ENCODE results near the gene MINDY2.
"Not testable (repeated sequence)": the region's sequence is repeated elsewhere in the genome, so short reads cannot be mapped to it uniquely, and the experiment has no call there.

Gene MINDY2

DNA sequence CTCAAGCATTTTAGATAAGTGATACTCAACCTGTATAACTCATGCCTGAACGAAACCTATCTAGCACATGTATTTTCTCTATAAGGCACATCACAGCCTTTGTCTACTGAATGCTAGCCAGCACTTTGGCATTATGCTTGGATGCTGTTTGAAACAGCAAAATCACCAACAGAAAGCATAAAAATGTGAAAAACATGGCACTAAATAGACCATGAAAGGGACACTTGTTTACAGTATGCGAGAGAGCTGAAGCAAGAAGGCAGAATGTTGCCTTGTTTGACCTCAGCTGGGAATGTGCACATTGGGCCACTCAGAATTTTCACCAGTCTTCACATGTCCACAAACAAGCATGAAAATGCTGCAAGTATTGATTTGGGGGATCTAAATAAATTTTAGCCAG is 59.5 kb downstream of the MINDY2 start:
- DNase-seq (ENCODE audit: low read depth, low spot score), result no peak

DNA sequence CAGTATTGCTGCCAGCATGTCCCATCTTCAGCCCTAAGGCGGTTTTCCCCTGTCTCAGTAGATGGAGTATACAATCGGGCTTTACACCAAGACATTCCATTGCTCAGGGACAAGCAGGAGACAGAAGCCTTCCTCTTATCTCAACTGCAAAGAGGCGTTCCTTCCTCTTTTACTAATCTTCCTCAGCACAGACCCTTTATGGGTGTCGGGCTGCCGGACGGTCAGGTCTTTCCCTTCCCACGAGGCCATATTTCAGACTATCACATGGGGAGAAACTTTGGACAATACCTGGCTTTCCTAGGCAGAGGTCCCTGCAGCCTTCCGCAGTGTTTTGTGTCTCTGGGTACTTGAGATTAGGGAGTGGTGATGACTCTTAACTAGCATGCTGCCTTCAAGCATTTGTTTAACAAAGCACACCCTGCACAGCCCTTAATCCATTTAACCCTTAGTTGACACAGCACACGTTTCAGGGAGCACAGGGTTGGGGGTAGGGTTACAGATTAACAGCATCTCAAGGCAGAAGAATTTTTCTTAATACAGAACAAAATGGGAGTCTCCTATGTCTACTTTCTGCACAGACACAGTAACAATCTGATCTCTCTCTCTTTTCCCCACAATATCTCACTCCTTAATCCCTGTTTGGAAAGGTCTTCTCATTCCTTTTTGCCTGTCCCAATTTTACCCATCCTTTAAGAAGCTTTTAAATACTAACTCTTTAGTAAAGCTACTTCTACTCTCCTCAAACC is 62.8 kb downstream of the MINDY2 start:
- DNase-seq (ENCODE audit: low read depth, low spot score), result not testable (repeated sequence)

DNA sequence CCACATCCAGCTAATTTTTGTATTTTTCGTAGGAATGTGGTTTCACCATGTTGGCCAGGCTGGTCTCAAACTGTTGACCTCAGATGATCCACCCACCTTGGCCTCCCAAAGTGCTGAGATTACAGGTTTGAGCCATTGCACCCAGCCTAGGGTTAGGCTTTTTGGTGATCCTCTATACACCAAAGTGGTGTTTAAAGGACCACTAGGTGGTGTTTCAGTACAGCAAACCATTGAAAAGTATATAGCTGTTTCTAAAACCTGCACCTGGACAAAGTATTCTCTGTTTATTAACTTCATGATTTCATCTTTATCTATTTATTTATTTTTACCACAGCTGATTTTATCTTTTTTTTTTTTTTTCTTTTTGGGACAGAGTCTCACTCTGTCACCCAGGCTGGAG is 68.4 kb downstream of the MINDY2 start:
- DNase-seq (ENCODE audit: low read depth, low spot score), result no peak

DNA sequence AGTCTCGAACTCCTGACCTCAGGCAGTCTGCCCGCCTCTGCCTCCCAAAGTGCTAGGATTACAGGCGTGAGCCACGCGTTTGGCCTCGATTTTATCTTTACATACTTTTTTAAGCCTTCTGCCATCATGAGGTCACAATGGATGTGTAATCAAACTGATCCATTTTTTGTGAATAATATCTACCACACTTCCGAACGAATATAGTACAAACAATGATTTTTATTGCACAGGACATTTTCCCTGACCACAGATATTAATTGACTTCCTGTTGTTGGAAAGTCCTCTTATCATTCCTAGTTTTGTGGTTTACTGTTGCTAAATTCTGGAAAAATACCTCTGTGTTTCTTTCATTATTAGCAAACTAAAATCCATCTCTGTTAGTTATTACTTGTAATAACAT is 68.9 kb downstream of the MINDY2 start:
- DNase-seq (ENCODE audit: low read depth, low spot score), result no peak

- no peak for DNase-seq (ENCODE audit: low read depth, low spot score)
These were observed 71.8 kb downstream of the MINDY2 start for GRCh38 chr15:58842713-58843396.

DNA sequence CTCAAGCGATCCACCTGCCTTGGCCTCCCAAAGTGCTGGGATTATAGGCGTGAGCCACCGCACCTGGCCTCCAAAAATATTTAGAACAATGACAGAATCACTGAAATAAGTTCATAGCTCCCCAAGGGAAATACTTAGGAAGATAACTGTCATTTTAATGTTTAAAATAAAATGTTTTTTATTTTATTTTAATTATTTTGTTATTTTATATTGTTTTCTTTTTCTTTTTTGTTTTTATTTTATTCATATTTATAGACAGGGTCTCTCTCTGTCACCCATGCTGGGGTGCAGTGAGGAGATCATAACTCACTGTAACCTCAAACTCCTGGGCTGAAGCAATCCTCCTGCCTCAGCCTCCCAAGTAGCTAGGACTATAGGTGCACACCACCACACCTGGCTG is 80.1 kb downstream of the MINDY2 start:
- DNase-seq (ENCODE audit: low read depth, low spot score), result not testable (repeated sequence)

DNA sequence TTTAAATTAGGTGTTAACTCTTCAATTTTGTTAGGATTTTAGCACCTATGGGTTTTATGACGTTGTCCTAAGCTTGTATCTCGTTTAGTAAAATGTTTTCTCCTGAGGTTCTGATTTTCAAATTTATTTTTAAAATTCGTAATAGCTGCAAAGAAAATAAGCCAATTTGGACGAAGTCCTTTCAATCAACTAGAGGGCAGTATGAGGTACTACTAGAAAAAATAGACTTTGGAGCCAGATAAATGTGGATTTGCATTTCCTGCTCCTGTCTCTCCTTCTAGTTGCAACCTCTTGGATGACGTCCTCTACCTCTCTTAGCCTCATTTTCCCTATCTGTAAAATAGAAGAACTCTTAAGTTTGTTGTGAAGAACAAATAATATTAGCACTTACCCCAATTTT is 81.2 kb downstream of the MINDY2 start:
- DNase-seq (ENCODE audit: low read depth, low spot score), result no peak

DNA sequence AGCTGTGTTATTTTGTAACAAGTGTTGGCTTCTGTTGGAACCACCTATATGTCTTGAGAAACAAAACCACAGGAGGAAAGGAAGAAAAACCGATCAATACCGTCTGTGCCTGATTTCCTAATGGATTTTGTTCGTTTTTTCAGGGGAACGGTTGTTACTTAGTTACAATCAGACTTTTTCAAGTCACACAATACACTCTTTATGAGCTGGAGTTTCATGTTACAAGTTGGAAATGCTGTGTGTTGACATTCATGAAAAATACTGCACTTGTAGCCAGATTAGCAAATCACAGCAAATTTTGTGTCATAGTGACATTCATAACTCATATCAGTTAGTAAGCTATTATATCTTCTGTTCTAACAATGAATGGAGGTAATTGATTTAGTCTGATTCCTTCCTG is 83.5 kb downstream of the MINDY2 start:
- DNase-seq (ENCODE audit: low read depth, low spot score), result no peak

DNA sequence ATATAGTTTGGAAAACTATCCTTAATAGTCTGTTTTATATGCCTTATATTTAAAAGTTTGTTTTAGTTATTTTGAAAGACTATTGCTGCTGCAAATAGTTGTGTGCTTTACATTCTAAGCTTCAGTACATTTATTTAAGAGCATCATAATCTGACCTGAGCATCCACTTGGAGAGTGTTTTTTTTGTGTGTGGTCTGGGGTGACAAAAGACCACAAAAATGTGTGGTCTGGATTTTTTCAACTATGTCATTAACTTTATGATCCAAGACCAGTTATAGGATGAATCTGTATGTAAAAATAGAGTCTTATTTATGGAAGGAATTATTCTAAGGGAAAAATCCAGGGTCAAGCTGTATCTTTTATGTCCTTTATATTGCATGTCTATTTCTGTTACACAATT is 85.0 kb downstream of the MINDY2 start:
- DNase-seq (ENCODE audit: low read depth, low spot score), result no peak

DNA sequence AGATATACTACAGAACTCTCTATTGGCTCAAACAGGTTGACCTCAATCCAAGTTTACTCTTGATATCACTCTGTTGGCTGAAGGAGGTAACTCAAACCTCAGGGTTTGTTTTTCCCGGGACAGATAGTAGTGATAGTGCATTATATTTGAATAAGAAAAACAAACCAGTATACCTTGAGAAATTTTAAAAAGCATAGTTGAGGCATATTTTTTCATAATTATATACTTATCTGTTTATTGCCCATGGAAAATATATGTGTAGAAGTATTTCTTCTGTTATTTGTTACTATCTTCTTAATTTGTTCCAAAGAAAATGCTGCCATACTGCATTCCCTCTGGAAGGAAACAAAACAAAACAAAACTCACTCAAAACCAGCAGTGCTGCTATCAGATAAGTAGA is 85.5 kb downstream of the MINDY2 start:
- DNase-seq (ENCODE audit: low read depth, low spot score), result not testable (repeated sequence)

DNA sequence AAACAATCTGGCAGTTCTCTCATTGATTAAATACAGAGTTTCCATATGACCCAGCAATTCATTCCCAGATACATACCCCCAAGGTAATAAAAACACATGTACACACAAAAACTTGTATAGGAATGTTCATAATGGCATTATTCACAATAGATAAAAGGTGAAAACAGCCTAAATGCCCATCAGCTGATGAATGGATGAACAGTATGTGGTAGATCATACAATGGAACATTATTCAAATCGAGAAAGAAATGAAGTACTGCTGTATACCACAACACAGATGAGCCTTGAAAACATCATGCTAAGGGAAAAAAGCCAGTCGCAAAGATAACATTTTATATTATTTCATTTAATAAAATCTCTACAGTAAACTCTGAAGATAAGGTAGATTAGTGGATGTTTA is 91.2 kb downstream of the MINDY2 start:
- no peak for DNase-seq (ENCODE audit: low read depth, low spot score)

GRCh38 chr15:58864602-58865424 is 93.7 kb downstream of the MINDY2 start:
- no peak for DNase-seq (ENCODE audit: low read depth, low spot score)

GRCh38 chr15:58865425-58865880 is 94.4 kb downstream of the MINDY2 start:
- DNase-seq (ENCODE audit: low read depth, low spot score), result no peak

GRCh38 chr15:58867926-58868325 is 96.8 kb downstream of the MINDY2 start:
- DNase-seq (ENCODE audit: low read depth, low spot score), result no peak

DNA sequence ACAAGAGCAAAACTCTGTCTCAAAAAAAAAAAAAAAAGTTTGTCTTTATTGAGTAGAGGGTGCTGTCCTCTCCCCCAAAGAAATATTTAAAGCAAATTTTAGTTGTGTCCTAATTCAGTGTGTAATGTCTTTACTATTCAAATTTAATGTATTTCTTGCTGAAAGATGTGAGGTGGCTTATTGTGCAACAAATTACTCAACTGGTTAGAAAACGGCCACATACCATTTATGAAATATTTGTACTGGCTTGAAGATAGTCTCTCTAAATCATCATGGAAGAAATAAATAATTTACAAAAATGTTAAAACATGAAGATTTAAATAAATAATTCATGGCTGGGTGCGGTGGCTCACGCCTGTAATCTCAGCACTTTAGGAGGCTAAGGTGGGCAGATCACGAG is 99.3 kb downstream of the MINDY2 start:
- no peak for DNase-seq (ENCODE audit: low read depth, low spot score)

DNA sequence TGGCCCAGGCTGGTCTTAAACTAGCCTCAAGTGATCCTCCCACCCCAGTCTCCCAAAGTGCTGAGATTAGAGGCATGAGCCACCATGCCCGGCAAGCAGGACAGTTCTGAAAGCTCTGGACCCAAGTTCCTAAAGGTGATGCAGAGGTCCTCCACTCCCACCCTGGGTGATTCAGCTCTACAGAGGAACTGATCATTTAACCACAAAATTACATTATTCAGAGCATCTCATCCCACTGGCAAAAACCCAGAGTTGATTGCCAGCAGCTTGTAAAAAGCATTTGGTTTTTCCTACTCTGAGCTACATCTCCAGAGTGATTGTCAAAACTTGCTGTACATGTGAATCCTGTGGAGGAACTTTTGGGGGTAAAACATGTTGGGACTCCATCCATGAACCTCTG is 102.2 kb downstream of the MINDY2 start:
- no peak for DNase-seq (ENCODE audit: low read depth, low spot score)

- no peak for DNase-seq (ENCODE audit: low read depth, low spot score)
These were observed 104.2 kb downstream of the MINDY2 start for GRCh38 chr15:58875343-58875742.

GRCh38 chr15:58876306-58877106 is 105.4 kb downstream of the MINDY2 start:
- DNase-seq (ENCODE audit: low read depth, low spot score), result no peak

DNA sequence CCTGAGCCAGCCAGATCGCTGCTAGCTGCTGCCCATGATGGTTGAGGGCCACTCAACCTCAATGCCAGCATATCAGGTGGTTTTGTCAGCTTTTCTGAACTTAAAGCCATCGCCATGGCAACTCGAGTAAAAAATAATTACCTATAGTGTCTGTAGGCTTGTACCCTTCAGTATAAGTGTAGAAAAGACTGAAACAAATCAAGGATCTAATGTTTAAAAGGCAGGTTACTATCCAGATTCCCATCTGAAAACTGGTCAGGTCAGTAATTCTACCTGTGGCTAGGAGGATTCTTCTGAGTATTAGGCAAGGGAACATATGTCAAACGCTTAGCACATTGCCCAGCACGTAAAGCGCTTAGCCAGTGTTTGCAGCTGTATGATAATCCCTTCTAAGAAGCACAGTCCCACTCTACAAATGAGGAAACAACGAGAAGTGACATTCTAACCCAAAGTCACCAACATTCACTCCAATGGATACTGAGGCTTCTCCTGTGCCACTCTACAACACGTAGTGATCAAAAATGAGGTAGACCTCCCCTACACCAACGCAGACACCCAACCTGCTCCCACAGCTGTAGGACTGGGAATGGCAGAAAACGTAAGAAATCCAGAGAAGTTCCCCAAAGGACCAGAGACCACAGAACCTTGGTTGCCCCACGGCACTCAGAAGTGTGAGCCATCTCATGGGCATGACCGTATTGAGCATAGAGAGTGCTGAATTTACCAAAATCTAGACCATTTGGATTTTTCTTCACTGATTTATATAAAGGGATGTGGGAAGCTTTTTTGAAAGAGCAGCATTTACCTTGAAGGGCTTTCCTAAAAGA is 107.1 kb downstream of the MINDY2 start:
- no peak for DNase-seq (ENCODE audit: low read depth, low spot score)

DNA sequence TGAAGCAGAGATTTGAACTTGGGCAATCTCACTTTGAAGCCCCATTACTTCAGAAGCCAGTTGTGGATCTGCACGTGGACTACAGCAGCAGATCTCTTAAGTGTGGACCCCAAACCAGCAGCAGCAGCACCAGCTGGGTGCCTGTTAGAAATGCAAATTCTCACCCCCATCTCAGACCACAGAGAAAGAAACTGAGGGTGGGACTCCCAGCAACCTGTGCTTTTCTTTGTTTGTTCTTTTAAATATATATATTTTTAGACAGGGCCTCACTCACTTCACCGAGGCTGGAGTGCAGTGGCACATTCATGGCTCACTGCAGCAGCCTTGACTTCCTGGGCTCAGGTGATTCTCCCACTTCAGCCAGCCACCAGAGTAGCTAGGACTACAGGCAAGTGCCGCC is 109.2 kb downstream of the MINDY2 start:
- DNase-seq (ENCODE audit: low read depth, low spot score), result no peak

GRCh38 chr15:58882243-58882642 is 111.1 kb downstream of the MINDY2 start:
- DNase-seq (ENCODE audit: low read depth, low spot score), result no peak
